HG02870 (cell line): ENCODE data around the gene GBP4.
"Not testable (repeated sequence)": the region's sequence is repeated elsewhere in the genome, so short reads cannot be mapped to it uniquely, and the experiment has no call there.

Experiments used
- ATAC-seq: cut with Tn5 transposase; IDR thresholded peaks from one replicate; pipeline ENCODE4 v1.9.1; 2021; ENCODE audit warnings: mild to moderate bottlenecking, moderate library complexity; ENCODE audit not compliant: unreplicated experiment

GBP4 gene

DNA sequence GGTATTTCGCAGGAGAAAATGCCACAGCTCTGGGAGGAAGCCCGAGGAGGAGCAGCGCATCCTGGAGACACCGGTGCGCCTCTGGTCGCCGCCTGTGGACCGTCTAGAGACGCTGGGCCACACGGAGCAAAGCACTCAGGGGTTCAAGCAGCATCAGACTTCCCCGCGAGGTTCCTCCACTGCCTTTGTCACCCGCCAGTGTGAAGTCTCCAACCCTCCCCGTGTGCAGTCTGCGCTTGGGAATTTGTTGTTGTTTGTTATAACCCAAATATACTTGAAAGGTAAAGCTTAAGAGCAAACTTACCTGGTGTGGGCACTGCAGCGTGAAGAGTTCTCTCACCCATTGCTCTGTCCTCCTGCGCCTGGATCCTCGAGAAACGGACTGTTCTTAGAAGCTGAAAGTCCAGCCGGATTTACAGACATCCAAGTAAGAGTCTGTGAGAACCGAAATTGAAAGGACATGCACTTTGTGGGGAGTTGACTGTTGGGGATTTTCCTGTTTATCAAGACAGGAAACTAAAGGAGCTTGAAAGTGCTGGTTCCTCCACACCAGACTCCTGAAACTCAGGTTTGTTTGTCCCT is at the start of gene GBP4:
GBP4 (minus strand) TSS at position 452 of the 582 bp plus-strand sequence; CDS start at position 344, 108 bp downstream.
- ATAC-seq: peak; percentile 58

DNA sequence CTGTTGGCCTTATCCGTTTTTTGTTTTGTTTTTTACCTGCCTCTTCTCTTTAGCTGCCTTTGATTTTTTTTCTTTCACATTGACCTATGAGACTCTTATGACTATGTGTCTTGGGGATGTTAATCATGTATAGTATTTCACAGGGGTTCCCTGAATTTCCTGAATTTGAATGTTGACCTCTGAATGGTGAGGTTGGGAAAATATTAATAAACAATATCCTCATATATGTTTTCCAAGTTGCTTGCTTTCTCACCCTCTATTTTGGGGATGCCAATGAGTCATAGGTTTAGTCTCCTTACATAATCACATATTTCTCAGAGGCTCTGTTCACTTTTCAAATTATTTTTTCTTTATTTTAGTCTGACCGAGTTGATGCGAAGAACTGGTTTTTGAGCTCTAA is 44.3 kb upstream of the GBP4 start:
- ATAC-seq: no peak

- ATAC-seq: no peak
Measured at GRCh38 chr1:89221341-89221740, 22.6 kb upstream of the GBP4 start.

- ATAC-seq: not testable (repeated sequence)
Measured at GRCh38 chr1:89219851-89220250, 21.1 kb upstream of the GBP4 start.

- not testable (repeated sequence) for ATAC-seq
Measured at GRCh38 chr1:89218941-89219340, 20.2 kb upstream of the GBP4 start.

GRCh38 chr1:89213347-89213746 is 14.6 kb upstream of the GBP4 start:
- no peak for ATAC-seq

GRCh38 chr1:89211035-89211634 is 12.4 kb upstream of the GBP4 start:
- no peak for ATAC-seq

- ATAC-seq: no peak
Measured at GRCh38 chr1:89206373-89206772, 7.6 kb upstream of the GBP4 start.

DNA sequence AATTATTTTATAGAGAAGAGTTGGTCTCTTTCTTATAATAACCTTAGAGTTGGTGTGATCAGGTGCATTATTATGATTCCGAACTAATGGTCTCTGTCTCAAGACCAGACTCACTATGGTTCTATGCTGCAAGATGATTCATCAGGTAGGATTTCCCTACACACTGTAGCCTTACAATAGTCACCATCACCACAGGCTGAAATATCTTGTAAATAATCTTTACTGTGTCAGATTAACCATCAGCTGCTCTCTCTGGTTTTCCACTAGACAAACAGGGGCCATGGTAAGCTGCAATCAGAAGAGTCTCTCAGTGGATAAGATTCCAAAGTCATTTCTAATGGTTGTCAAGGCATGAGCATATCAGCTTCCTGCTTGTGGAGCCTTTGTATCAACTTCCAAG is 4.4 kb upstream of the GBP4 start:
- ATAC-seq: no peak

DNA sequence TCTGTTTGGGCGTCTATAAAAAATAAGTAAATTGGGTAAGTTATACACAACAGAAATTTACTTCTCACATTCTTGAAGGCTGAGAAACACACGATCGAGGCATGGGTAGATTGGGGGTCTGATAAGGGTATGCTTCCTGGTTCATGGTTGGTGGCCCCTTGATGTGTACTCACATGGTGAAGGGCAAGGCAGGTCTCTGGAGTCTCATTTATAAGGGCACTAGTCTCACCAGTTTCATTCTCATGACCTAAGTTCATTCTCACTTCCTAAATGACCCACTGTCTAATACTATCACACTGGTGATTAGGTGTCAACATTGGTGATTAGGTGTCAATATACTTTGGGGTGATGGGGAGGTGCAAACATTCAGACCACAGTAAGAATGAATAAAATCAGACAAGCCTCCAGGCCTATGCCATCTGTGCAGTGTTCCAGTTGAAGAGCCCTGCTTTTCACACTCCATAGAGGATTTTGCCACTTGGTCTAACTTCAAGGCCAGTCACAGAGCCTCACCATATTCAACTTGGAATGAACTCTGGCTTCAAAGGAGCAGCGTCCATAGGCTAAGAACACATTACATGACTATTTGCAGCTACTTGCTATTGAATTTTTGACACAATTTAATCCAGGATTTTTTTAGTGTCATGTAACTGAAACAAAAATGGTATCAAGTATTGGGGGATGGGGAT is 2.5 kb upstream of the GBP4 start:
- ATAC-seq: peak; percentile 59

DNA sequence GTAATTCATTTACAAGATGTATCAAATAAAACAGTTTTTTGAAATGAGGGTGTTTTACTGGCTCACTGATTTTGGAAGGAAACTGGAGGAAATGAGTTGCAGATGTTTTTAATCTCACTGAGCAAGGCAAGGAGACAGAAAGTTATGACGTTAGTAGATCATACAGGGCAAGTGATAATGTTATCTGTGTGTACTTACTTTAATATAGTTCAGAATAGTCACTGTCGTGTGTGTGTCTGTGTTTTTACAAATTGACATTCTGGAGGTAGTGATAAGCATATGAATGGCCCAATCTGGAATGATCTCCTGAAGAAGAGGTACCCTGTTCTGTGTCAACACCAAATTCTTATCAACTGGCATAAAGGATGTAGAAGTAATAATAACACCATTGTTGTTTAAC is 1.9 kb upstream of the GBP4 start:
- no peak for ATAC-seq

DNA sequence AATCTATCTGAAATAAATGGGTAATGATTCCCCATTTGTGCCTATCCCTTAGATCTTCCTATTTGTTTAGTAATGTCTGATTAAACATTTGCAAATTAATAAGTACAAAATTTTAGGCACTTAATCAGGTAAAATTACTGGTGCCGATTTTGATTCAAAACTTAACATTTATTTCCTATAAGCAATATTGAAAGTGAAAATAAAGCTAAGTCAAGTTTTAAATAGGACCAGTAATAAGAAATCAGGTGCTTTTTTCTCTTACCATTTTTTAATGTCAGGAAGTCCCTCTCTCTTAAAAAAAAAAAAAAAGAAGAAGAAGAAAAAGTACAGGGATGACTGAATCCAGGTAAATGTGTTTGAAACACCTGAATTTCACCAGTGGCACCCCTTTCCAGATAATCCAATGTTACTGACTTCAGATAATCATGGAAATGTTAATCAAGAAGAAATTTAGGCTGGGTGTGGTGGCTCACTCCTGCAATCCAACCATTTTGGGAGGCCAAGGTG is 836 bp upstream of the GBP4 start:
- no peak for ATAC-seq

GRCh38 chr1:89198081-89198480 is 661 bp downstream of the GBP4 start:
- ATAC-seq: no peak

GRCh38 chr1:89195476-89195875 is 3.3 kb downstream of the GBP4 start:
- ATAC-seq: no peak

- ATAC-seq: no peak
Measured at GRCh38 chr1:89191314-89191713, 7.4 kb downstream of the GBP4 start.

- ATAC-seq: no peak
Measured at GRCh38 chr1:89190017-89190416, 8.7 kb downstream of the GBP4 start.

- ATAC-seq: no peak
Measured at GRCh38 chr1:89179343-89179742, 19.4 kb downstream of the GBP4 start.

- no peak for ATAC-seq
Measured at GRCh38 chr1:89176971-89177370, 21.8 kb downstream of the GBP4 start.

DNA sequence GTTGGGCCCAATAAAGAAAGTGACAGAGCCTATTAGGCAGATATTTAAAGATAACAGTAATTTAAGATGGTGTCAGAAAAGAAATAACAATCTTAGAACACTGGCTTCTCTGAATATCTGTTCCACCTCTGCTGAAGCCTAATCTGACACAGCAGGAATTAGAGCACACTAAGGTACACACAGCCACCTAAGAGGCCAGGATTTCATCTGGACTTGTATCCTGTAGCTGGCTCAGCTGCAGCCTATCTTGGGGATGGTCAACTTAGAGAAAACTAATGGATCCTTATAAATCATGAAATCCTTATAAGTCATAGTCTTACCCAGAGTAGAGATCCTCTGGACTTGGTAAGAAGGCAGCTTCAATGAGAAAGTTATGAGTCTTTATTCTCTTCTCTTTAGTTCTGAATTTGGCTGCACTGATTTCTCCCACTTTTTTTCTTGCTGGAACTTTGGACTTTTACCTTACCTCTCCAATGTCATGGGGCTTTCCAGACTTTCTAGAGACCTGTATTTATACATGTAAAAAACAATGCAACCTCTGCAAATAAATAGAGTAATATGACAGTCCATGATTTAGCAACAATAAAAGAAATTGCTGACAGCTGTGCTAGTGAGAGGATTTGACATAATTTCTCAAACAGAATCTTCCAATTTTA is 23.0 kb downstream of the GBP4 start, which contains the start of gene GBP7:
GBP7 (minus strand) TSS at position 403 of the 656 bp plus-strand sequence. CDS start 4,068 bp downstream, outside the sequence.
- no peak for ATAC-seq

- ATAC-seq: no peak
Measured at GRCh38 chr1:89174491-89174890, 24.3 kb downstream of the GBP4 start.

- ATAC-seq: no peak
Measured at GRCh38 chr1:89172468-89173143, 26.1 kb downstream of the GBP4 start.
